ENCODE measurements around the gene RASAL1.

- TF ChIP-seq CTCF (IDR thresholded peaks at IDR 0.05) = no peak
- TF ChIP-seq POLR2A (IDR thresholded peaks at IDR 0.05; ENCODE audit: low read length) = no peak
- TF ChIP-seq EHMT2 (IDR thresholded peaks at IDR 0.05; ENCODE audit: low read depth) = no peak
- TF ChIP-seq SMC3 (IDR thresholded peaks at IDR 0.05) = no peak
- no peak for TF ChIP-seq JUN (IDR thresholded peaks at IDR 0.05)
- TF ChIP-seq POLR2AphosphoS2 (conservative IDR thresholded peaks at IDR 0.05; ENCODE audit: low read length) = no peak
- no peak for TF ChIP-seq EP300 (IDR thresholded peaks at IDR 0.05)
- TF ChIP-seq MAZ (IDR thresholded peaks at IDR 0.05; ENCODE audit: borderline replicate concordance, low read depth, low read length) = no peak
These were observed 75.1 kb downstream of the RASAL1 start for GRCh38 chr12:113060336-113060960.
